OCI-LY1 (cell line): ENCODE results near the gene PKIB.

Source experiments
- CTCF ChIP-seq: fragments of 200-600 bp; sonication (generic), shearing (Covaris generic); IDR thresholded peaks from 2 replicates; pipeline ENCODE4 v1.5.1; 2017; ENCODE audit warnings: mild to moderate bottlenecking, antibody characterized with exemption, low read length, moderate library complexity, mixed read lengths
- EZH2 ChIP-seq: fragments of 200-600 bp; sonication (generic), shearing (Covaris generic); IDR thresholded peaks from 2 replicates; pipeline ENCODE4 v1.8.0; 2017; ENCODE audit warnings: borderline replicate concordance, mixed run types, mild to moderate bottlenecking, antibody characterized with exemption, low read length, moderate library complexity, mixed read lengths

- TF ChIP-seq CTCF = no peak
- no peak for TF ChIP-seq EZH2
These were observed 117.0 kb downstream of the PKIB start for GRCh38 chr6:122727244-122727643.
